ENCODE results near the gene PHB1. TPM values are rescaled to one million over a fixed set of nuclear protein-coding genes. Genes with fewer than 3 reads are reported as not detected.
"Not testable (repeated sequence)": the region's sequence is repeated elsewhere in the genome, so short reads cannot be mapped to it uniquely, and the experiment has no call there.

The PHB1 gene
- total RNA-seq, 1 donor from 2014 or later = 52.5 TPM

DNA sequence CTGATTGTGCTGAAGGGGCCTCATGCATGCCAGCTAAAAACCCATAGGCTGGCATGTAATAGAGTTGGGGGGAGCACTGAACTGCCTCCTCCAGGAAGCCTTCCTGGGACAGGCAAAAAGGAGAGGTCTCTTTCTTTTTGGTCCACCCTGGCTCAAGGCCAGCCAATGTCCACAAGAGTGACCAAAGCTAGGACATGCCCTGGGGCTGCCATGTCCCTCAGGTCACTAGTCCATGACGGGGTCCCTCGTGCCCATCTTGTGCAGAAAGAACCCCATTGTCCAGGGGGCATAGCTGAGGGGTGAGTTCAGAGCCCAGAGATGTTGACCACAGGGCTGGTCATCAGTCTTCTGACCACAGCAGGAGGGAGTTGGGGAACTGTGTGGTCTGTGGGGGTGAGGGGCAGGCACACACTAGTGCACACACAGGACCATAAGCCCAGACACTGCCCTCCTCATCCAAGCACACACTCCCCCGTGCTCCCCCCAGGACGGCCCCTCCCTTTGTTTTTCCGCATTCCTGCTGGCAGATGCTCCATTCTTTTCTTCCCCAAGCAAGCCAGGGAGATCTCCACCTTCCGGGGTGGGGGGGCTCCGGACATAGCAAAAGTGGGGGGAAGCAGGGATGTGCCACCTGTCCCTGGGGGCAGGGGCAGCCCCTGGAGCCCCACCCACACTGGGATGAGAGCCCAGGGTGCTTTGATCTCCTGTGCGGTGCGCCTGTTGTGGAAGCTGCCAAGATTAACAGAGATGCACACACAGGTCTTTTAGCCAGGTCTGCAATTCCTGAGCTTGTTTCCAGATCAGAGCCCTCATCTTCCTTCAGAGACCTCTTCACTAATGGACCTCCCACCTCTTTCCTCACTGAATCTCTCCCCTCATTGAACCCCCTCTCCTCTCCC is 25.2 kb upstream of the PHB1 start:
- no peak for DNase-seq

GRCh38 chr17:49439305-49439672 is 24.6 kb upstream of the PHB1 start:
- no peak for DNase-seq

GRCh38 chr17:49438436-49439278 is 24.0 kb upstream of the PHB1 start:
- no peak for DNase-seq

GRCh38 chr17:49437696-49438435 is 23.2 kb upstream of the PHB1 start:
- DNase-seq = no peak

GRCh38 chr17:49436174-49436573 is 21.5 kb upstream of the PHB1 start:
- DNase-seq = no peak

- DNase-seq = no peak
Measured at GRCh38 chr17:49435671-49436029, 21.0 kb upstream of the PHB1 start.

DNA sequence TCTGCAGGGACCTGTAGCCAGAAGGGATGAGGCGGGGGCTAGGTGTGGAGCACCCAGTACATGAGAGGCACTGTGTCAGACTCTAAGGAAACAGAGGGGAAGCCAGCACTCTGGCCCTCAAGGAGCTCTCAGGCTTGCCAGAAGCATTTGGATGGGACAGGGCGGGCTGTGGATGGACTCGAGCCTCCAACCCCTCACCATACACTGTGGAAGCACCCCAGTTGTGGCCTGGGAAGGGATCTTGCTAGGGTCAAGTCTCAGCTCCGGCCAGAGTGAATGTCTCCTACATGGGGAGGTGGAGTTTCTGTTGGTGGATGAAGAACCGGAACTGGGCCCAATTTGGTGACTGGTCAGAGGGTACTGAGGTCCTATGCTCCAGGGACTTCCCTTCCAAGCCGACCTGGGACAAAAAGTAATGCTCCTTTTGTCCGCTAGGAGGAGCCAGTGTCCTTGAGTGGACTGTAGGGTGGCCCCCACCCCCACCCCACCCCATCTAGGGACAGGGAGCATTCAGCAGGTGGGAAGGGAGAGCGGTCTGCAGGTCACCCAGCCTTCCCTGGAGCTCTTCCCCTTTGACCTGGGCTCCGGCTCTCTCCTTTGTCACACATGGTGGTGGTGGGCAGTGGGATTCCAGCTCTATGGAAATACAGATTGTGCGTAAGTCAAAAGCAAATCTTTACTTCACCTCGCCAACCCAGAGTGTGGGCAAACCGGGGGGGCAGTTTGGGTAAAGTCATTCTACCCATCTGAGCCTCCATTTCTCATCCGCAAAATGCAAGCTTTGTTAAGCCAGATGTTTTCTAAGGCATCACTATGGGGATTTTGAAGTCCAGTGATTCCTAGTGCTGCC is 20.4 kb upstream of the PHB1 start:
- DNase-seq = no peak

GRCh38 chr17:49433000-49433694 is 18.5 kb upstream of the PHB1 start:
- no peak for DNase-seq

DNA sequence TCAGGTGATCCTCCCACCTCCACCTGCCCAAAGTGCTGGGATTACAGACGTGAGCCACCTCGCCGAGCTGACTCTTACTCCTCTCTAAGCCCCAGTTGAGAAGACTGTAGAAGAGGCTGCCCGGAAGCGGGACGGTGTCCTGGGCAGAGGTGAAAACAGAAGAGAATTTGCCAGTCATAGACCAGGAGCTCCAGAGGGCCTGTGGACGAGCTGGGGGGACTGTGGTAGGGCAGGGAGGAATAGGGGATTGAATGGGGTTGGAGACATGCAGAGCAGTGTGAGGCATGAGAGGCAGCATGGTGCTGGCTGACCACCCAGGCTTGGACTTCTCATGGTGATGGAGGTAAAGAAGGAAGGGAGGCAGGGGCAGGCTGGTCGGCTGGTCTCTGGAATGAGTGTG is 17.1 kb upstream of the PHB1 start:
- no peak for DNase-seq

- no peak for DNase-seq
Measured at GRCh38 chr17:49425004-49425286, 10.3 kb upstream of the PHB1 start.

DNA sequence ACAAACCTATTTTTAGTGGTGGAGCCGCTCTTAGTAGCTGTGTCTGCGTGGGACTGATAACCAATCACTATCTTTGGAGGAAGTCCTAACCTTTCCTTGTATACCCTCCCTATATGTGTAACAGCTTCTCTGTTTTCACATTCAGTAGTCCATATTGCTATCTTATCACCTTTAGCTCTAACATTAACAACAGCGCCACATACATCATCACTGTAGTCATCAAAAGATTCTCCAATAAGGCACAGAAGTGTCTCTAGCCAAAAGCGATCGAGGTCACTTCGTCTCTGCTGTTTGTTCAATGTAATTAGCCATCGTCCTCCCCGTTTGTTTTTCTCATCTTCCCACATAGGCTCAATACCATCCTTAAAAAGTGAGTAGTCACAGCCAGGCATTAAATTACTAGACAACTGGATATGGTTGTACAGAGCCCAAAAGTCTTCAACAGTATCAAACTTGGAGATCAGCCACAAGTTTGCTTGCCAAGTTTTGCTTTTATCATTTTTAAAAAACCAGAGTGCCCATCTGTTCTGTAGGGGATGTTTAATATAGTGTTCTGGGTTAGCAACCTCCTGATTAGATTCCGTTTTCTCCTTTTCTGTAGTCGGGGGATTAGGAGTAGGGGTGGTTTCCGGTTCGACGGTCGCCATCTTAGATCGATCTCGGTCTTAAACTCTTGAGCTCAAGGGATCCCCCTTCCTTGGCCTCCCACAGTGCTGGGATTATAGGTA is 9.8 kb upstream of the PHB1 start:
- DNase-seq = not testable (repeated sequence)

DNA sequence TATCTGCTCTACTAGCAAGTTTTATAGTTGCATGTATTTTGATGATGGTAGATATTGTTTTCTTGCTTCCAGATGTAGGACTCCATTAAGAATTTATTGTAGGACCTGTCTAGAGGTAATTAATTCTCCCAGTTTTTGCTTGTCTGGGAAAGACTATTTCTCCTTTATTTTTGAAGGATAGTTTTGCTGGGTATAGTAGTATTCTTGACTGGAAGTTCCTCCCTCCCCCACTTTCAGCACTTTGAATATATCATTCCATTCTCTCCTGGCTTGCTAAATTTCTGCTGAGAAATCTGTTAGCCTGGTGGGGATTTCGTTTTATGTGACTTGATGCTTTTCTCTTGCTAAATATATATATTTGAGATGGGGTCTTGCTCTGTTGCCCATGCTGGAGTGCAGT is 8.0 kb upstream of the PHB1 start:
- no peak for DNase-seq

DNA sequence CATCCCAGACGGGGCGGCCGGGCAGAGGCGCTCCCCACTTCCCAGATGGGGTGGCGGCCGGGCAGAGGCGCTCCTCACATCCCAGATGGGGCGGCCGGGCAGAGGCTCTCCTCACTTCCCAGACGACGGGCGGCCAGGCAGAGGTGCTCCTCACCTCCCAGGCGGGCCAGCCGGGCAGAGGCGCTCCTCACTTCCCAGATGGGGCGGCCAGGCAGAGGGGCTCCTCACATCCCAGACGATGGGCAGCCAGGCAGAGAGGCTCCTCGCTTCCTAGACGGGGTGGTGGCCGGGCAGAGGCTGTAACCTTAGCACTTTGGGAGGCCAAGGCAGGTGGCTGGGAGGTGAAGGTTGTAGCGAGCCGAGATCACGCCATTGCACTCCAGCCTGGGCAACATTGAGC is 5.1 kb upstream of the PHB1 start:
- DNase-seq = not testable (repeated sequence)

GRCh38 chr17:49418754-49419740 is 4.4 kb upstream of the PHB1 start:
- not testable (repeated sequence) for DNase-seq

- no peak for DNase-seq
Measured at GRCh38 chr17:49414271-49414621, 436 bp downstream of the PHB1 start.

DNA sequence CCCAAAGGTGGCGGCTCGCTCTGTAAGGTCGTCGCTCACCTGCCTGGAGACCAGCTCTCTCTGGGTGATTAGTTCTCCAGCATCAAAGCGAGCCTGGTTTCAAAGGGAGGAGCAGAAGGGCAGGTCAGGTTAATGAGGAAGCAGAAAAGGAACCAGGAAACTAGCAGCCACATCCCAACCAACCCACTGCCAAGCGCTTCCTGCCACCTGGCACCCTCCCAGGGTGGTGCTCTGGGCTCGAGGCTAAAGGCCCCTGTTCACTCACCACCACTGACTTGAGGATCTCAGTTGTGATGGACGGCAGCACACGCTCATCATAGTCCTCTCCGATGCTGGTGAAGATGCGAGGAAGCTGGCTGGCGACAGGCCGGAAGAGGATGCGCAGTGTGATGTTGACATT is 5.6 kb downstream of the PHB1 start:
- no peak for DNase-seq

DNA sequence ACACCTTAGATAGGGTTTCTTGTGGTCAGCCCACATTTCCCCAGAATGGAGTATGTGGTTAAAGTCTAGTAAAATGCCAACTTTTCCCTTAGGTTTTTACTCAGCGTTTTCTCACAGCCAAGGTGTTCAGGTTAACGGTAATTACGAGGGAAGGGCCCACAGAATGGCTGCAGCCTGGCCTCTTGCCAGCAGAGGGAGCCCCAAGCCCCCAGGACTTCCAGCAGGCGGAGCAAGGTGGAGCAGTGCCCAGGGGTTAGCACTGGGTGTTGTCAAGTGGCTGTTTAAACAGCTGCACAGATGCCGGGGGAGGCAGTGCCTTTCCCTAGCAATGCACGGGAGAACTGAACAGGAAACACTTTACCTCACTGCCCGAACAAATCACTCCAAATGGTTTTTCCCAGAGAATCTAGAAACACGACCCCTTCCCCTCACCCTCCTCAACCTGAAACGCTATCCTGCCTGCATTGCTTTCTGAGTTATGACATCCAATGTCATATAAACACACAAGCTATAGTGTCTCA is 6.6 kb downstream of the PHB1 start:
- peak; percentile 50 for DNase-seq

DNA sequence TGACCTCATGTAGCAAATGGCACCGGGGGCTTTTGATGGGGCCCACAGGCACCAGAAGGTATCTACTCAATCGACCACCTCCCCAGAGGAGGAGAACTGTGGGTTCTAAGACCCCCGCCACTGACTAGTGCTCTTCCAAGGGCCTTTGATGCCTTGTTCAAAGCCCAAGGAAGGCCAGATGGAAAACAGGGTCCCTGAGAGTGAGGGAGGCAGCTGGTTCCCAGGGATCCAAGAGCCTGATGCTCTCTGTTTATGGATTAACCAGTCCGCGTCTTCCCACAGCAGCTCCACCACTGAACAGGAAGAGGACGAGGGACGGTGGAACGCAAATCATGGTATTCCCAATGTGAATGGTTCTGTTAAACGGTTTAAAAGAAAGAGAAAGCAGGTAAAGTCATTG is 7.6 kb downstream of the PHB1 start:
- DNase-seq = no peak

DNA sequence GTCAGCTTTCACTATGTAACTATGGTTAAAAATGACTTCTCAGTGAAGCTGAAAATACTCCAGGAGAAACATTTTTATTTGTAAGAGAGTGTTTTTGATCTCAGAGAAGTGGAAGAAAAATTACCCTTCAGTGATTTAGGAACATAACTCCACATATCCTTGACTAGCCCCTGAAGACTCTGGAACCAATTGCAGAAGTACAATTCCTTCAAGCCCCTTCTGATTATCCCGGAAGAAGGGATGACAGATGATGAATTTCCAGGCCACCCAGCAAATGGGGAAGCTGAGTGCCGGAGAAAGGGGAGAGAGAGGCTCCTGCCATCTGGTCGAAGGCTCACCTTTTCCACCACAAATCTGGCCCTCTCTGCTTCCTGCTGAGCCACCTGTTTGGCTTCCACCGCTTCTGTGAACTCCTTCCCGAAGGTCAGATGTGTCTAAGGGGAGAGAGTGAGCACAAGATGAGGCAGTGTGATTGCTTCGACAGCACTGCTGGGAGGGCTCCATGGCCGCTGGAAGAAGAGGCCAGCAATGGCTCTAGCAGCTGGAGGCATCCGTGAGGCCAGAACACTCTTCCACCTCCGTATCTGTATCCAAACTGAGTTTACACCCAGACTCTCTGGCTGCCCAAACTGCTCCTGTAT is 8.1 kb downstream of the PHB1 start:
- peak; percentile 62 for DNase-seq

Data from skin of body (tissue), 2 donors.